ENCODE data around the gene PVALB.

DNA sequence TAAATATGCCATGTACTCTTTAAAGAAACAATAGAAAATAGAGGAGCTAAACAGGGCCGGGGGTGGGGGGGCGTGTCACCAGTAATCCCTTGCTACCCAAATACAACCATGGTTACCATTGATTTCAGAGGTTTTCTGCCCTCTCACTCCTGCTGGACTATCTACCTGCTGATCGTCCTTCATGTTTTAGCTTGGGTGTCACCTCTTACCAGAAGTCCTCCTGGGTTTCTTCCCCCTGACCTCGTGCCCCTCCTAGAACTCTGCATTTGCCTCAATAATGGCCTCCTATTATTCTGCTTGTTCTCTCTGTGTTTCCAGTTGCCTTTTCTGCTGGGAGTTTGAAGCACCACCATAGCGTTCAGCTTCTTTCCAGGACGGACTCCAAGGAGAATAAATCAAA is 9.4 kb upstream of the PVALB start:
- no peak for TF ChIP-seq BHLHE40 (IDR thresholded peaks at IDR 0.05; ENCODE audit: borderline replicate concordance)
- TF ChIP-seq ELF4 (IDR thresholded peaks at IDR 0.05), result no peak
- no peak for TF ChIP-seq SP1 (IDR thresholded peaks at IDR 0.05)
- no peak for TF ChIP-seq LEF1 (IDR thresholded peaks at IDR 0.05; ENCODE audit: borderline replicate concordance)
- no peak for TF ChIP-seq FOXA1 (IDR thresholded peaks at IDR 0.05)
- no peak for TF ChIP-seq TARDBP (IDR thresholded peaks at IDR 0.05)
- TF ChIP-seq L3MBTL2 (conservative IDR thresholded peaks at IDR 0.05), result no peak
- TF ChIP-seq FOXK2 (IDR thresholded peaks at IDR 0.05), result no peak
- no peak for TF ChIP-seq PKNOX1 (IDR thresholded peaks at IDR 0.05)
- TF ChIP-seq SUZ12 (IDR thresholded peaks at IDR 0.05), result no peak
- TF ChIP-seq ZNF384 (IDR thresholded peaks at IDR 0.05), result no peak
- TF ChIP-seq FOXM1 (IDR thresholded peaks at IDR 0.05; ENCODE audit: borderline replicate concordance), result no peak
- TF ChIP-seq CTBP1 (IDR thresholded peaks at IDR 0.05; ENCODE audit: borderline replicate concordance), result no peak
- TF ChIP-seq NFRKB (IDR thresholded peaks at IDR 0.05), result no peak
